ENCODE measurements around the gene ABL1. TPM values are rescaled to one million over a fixed set of nuclear protein-coding genes. Genes with fewer than 3 reads are reported as not detected.
A peak's percentile ranks its signal among the peaks of the same experiment; 100 is the strongest.

Gene ABL1
- total and polyA plus RNA-seq, 2 of the 13 experiments (the other 11 are each of a cell fraction or from before 2014, with no cell fraction given) = 10.8 to 20.4 TPM

DNA sequence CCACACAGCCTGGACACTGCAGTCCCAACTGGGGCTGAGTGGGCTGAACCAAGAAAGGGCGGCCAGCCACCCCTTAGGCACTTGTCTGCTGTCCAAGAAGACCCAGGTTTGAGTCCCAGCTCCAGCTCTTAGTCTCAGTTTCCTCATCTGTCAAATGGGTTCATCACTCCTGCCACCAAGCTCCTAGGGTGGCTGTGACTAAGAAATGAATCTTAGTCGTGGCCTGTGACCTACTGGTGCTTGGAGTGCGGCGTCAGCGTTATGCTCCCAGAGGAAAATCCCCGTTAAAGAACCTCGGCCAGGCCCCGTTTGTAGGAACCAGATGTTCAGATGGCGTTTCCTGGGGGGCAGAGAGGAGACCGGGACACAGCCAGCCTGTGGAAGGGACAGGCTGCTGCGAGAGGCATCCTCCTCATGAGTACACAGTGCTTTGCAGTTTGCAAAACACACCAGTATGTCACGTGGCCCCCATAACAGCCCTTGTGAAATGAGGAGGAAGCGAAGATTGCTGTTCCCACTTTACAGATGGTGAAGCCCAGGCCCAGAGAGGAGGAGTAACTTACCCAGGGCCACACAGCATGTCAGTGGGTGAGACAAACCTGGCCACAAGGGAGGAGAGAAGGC lies 100.7 kb downstream of the ABL1 start (continued):
- no peak for TF ChIP-seq UBTF (CRISPR knock-in tag; IDR thresholded peaks at IDR 0.05)
- peak; percentile 99 for TF ChIP-seq ZNF768 (CRISPR knock-in tag; IDR thresholded peaks at IDR 0.05)
- no peak for TF ChIP-seq ZBTB42 (CRISPR knock-in tag; IDR thresholded peaks at IDR 0.05)
- no peak for TF ChIP-seq POLR2AphosphoS5 (IDR thresholded peaks at IDR 0.05; ENCODE audit: low read depth, low read length)
- no peak for TF ChIP-seq POLR2G (IDR thresholded peaks at IDR 0.05; ENCODE audit: low read depth, low read length)
- no peak for TF ChIP-seq ZBTB1 (CRISPR knock-in tag; IDR thresholded peaks at IDR 0.05; ENCODE audit: borderline replicate concordance)

GRCh38 chr9:130936285-130937117 lies 101.4 kb downstream of the ABL1 start:
- ChIA-PET POLR2A (no interaction called here), CTCF (ENCODE audit: low intra/inter-chr PET ratio, low total read pairs) (no interaction called here)
- no TSS peak for BruUV-seq (replicated peaks)
- peak overlapping the region; percentile 83 for H3K4me2 ChIP-seq (ENCODE audit: low read depth, low read length)
- in situ Hi-C loops (cut with HindIII; ENCODE audit: extremely low pct_ligation_motif_present, low pct_unique_long_range_greater_than_20kb) (no loop called here), intact Hi-C loops (cut with micrococcal nuclease; ENCODE audit: unreplicated experiment) (no loop called here)
- H4K20me1 ChIP-seq (ENCODE audit: insufficient read depth, low read length) = peaks cover 13% of the 10 kb centered on the region; the same call in 1 of the 2 replicates
- 0% methylated on average over 2 of the region's 12 CpGs for WGBS (ENCODE audit: low lambda C conversion rate)
- no peaks in the 10 kb centered on the region for H3K9me3 ChIP-seq (ENCODE audit: low read length)
- H3K9ac ChIP-seq (ENCODE audit: insufficient read depth, low read depth, low read length) = no peak overlapping the region; the same call in 1 of the 2 replicates
- no peaks in the 10 kb centered on the region for H3K36me3 ChIP-seq (replicated peaks in 1 of 2; ENCODE audit: control insufficient read depth in 1 of 2, insufficient read depth in 2 of 2, low read length in 2 of 2)
- H3K4me1 ChIP-seq (ENCODE audit: insufficient read depth, low read length) = peaks cover 44% of the 10 kb centered on the region
- no peak overlapping the region for H3K27ac ChIP-seq (ENCODE audit: extremely low read length, insufficient read depth, low read length)
- peak; percentile 9 for ATAC-seq
- peak; percentile 28 for DNase-seq (ENCODE audit: low spot score)
- no peaks in the 10 kb centered on the region for H3K79me2 ChIP-seq (ENCODE audit: insufficient read depth, low read length)
- H3K4me3 ChIP-seq (replicated peaks in 1 of 3; ENCODE audit: insufficient read depth in 1 of 3, low read depth in 2 of 3, low read length in 3 of 3) = peak overlapping the region in 1 of 3 experiments; percentile 54; a peak in 2 of 6 replicates
- FAIRE-seq = no peak
- no peak overlapping the region for H2AFZ ChIP-seq (ENCODE audit: low read length)
- peaks cover 18 to 89% of the 10 kb centered on the region in 2 experiments for H3K27me3 ChIP-seq (ENCODE audit: control insufficient read depth in 1 of 2, insufficient read depth in 2 of 2, low read length in 2 of 2)
- TF ChIP-seq ATF5 (CRISPR knock-in tag; IDR thresholded peaks at IDR 0.05; ENCODE audit: low read depth) = no peak
- no peak for TF ChIP-seq RBM22 (optimal IDR thresholded peaks at IDR 0.05; ENCODE audit: low read length)
- TF ChIP-seq ARNT (IDR thresholded peaks at IDR 0.05) = no peak
- TF ChIP-seq ZFP41 (CRISPR knock-in tag; IDR thresholded peaks at IDR 0.05; ENCODE audit: borderline replicate concordance) = no peak
- no peak for TF ChIP-seq GTF2F1 (IDR thresholded peaks at IDR 0.05; ENCODE audit: low read length)
- TF ChIP-seq ATRX (CRISPR knock-in tag; IDR thresholded peaks at IDR 0.05; ENCODE audit: borderline replicate concordance) = no peak
- TF ChIP-seq FOSL2 (CRISPR knock-in tag; IDR thresholded peaks at IDR 0.05) = peak; percentile 23; the same call in 1 of the 2 replicates
- no peak for TF ChIP-seq KMT2B (CRISPR knock-in tag; IDR thresholded peaks at IDR 0.05)
- TF ChIP-seq, protein P1, sequence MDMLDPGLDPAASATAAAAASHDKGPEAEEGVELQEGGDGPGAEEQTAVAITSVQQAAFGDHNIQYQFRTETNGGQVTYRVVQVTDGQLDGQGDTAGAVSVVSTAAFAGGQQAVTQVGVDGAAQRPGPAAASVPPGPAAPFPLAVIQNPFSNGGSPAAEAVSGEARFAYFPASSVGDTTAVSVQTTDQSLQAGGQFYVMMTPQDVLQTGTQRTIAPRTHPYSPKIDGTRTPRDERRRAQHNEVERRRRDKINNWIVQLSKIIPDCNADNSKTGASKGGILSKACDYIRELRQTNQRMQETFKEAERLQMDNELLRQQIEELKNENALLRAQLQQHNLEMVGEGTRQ (IDR thresholded peaks at IDR 0.05; ENCODE audit: low read depth, low read length) = no peak
- TF ChIP-seq, protein P1 (CRISPR knock-in tag; IDR thresholded peaks at IDR 0.05; ENCODE audit: borderline replicate concordance) = 0 out of 2 replicates have a peak, but pooled peaks have one; percentile 18
- no peak for TF ChIP-seq ZNF282 (IDR thresholded peaks at IDR 0.05; ENCODE audit: partially characterized antibody)
- no peak for TF ChIP-seq JUNB (CRISPR knock-in tag; IDR thresholded peaks at IDR 0.05; ENCODE audit: borderline replicate concordance)
- TF ChIP-seq ZNF879 (CRISPR knock-in tag; IDR thresholded peaks at IDR 0.05) = no peak

Measured in HepG2 (cell line).